Transverse colon (tissue), 4 donors: Measurements from ENCODE around the gene RPS6KA2.
A peak's percentile ranks its signal among the peaks of the same experiment; 100 is the strongest.

Experiments used
- EP300 ChIP-seq: sonication (generic); formaldehyde crosslinking; IDR thresholded peaks from one replicate; pipeline ENCODE4 v1.6.1; 2017; ENCODE audit warnings: antibody characterized with exemption, low read depth
- POLR2A ChIP-seq: fragments of 450-650 bp; IDR thresholded peaks from one replicate; pipeline ENCODE4 v1.6.1; 2016; ENCODE audit warnings: antibody characterized with exemption, mild to moderate bottlenecking, moderate library complexity
- POLR2AphosphoS5 ChIP-seq, 3 donors: sonication (generic); formaldehyde crosslinking; IDR thresholded peaks; one replicate each; pipeline ENCODE4 v1.6.1; 2016; ENCODE audit warnings: antibody characterized with exemption in 3 of 3
- TF ChIP-seq, protein P1 (sequence below), 5 experiments: fragments of 200-600 bp in 3 of 5; fragments of 450-650 bp in 2 of 5; sonication (generic) in 3 of 5; IDR thresholded peaks; 1 replicate in 2 of 5; 2 replicates in 3 of 5; pipeline ENCODE4 v1.5.1; 2016 to 2017; ENCODE audit warnings: antibody characterized with exemption in 5 of 5, inconsistent platforms in 3 of 5, mild to moderate bottlenecking in 2 of 5, moderate library complexity in 1 of 5

DNA sequence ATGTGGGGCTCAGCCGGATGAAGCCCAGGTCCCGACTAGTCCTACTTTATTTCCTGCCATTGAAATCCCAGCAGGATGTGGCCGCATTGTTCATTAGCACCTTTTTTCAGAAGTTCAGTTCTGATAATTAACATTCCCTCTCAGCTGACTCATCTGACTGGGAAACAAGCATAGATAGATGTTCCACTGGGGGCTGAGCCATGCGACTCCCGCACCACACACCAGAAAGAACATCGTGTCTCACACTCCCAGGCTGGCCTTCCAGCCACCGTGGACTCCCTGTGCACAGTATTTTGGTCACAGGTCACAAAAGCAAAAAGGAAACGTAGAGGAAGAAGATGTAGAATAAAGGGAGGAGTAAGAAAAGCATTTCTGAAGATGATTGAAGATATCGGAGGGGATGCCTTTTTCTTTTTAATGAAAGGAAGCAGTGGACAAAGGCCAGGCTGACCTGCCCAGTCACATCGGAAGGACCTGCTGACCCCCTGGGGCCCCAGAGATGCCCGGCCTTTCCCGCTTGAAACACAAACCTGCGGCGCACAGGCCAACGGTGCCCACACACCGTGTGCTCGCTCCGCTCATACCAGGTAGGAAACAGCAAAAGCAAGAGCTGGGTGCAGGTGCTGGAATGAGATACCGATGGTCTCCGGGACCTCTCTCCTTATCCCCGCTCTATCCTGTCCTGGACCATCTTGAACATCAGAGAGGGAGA is 11.8 kb downstream of the RPS6KA2 start:
- TF ChIP-seq, protein P1, sequence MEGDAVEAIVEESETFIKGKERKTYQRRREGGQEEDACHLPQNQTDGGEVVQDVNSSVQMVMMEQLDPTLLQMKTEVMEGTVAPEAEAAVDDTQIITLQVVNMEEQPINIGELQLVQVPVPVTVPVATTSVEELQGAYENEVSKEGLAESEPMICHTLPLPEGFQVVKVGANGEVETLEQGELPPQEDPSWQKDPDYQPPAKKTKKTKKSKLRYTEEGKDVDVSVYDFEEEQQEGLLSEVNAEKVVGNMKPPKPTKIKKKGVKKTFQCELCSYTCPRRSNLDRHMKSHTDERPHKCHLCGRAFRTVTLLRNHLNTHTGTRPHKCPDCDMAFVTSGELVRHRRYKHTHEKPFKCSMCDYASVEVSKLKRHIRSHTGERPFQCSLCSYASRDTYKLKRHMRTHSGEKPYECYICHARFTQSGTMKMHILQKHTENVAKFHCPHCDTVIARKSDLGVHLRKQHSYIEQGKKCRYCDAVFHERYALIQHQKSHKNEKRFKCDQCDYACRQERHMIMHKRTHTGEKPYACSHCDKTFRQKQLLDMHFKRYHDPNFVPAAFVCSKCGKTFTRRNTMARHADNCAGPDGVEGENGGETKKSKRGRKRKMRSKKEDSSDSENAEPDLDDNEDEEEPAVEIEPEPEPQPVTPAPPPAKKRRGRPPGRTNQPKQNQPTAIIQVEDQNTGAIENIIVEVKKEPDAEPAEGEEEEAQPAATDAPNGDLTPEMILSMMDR (IDR thresholded peaks at IDR 0.05), result no peak
- no peak for TF ChIP-seq POLR2A
- TF ChIP-seq POLR2AphosphoS5 (IDR thresholded peaks at IDR 0.05), result peak in 2 of 3 donors; percentile 23 to 26
- TF ChIP-seq EP300, result peak; percentile 9
